GDM1 (cell line): ENCODE data around the gene FOXN3.

Experiments used
- DNase-seq: peaks from one replicate; lab custom pipeline; 2025; lab: John Stamatoyannopoulos, UW

The FOXN3 gene

GRCh38 chr14:89417091-89417464 lies at the start of gene FOXN3:
Gene FOXN3, minus strand, starts transcription at chr14:89417233. Its CDS starts 4,757 bp downstream, at chr14:89412476.
- DNase-seq: peak; percentile 84

GRCh38 chr14:89466484-89466883 lies 49.5 kb upstream of the FOXN3 start:
- no peak for DNase-seq

- no peak for DNase-seq
Measured at GRCh38 chr14:89465876-89466275, 48.8 kb upstream of the FOXN3 start.

GRCh38 chr14:89461256-89461655 lies 44.2 kb upstream of the FOXN3 start:
- no peak for DNase-seq

GRCh38 chr14:89458713-89459420 lies 41.8 kb upstream of the FOXN3 start:
- no peak for DNase-seq

- no peak for DNase-seq
Measured at GRCh38 chr14:89457007-89457406, 40.0 kb upstream of the FOXN3 start.

- DNase-seq: no peak
Measured at GRCh38 chr14:89455412-89455811, 38.4 kb upstream of the FOXN3 start.

- DNase-seq: no peak
Measured at GRCh38 chr14:89454996-89455395, 38.0 kb upstream of the FOXN3 start.

GRCh38 chr14:89452281-89452680 lies 35.2 kb upstream of the FOXN3 start:
- DNase-seq: no peak

GRCh38 chr14:89451229-89451628 lies 34.2 kb upstream of the FOXN3 start:
- DNase-seq: no peak

GRCh38 chr14:89447182-89447944 lies 30.3 kb upstream of the FOXN3 start:
- DNase-seq: peak; percentile 10

- no peak for DNase-seq
Measured at GRCh38 chr14:89445273-89445973, 28.4 kb upstream of the FOXN3 start.

- no peak for DNase-seq
Measured at GRCh38 chr14:89444516-89445125, 27.6 kb upstream of the FOXN3 start.

GRCh38 chr14:89444044-89444443 lies 27.0 kb upstream of the FOXN3 start:
- no peak for DNase-seq

- DNase-seq: no peak
Measured at GRCh38 chr14:89443042-89443629, 26.1 kb upstream of the FOXN3 start.

- no peak for DNase-seq
Measured at GRCh38 chr14:89442280-89442679, 25.2 kb upstream of the FOXN3 start.

- no peak for DNase-seq
Measured at GRCh38 chr14:89440986-89441909, 24.2 kb upstream of the FOXN3 start.

- no peak for DNase-seq
Measured at GRCh38 chr14:89435892-89436656, 19.0 kb upstream of the FOXN3 start.

GRCh38 chr14:89435492-89435891 lies 18.5 kb upstream of the FOXN3 start:
- DNase-seq: no peak

GRCh38 chr14:89432226-89432625 lies 15.2 kb upstream of the FOXN3 start:
- DNase-seq: no peak
